IMR-90 (cell line): ENCODE data around the gene ANAPC5. TPM values are rescaled to one million over a fixed set of nuclear protein-coding genes. Genes with fewer than 3 reads are reported as not detected.
"Not testable (repeated sequence)": the region's sequence is repeated elsewhere in the genome, so short reads cannot be mapped to it uniquely, and the experiment has no call there.

Experiments used
- ATAC-seq: fragments of 200-7000 bp; cut with Tn5 transposase; 2 replicates; pipeline ENCODE4 v1.9.1; 2020; ENCODE audit warnings: low read depth, mild to moderate bottlenecking, moderate library complexity
- BruUV-seq: library from RNA; stranded (reverse); fragments of 400-500 nt; replicated peaks from 2 replicates; lab custom pipeline; 2021; lab: Mats Ljungman, UMichigan
- CTCF ChIA-PET: fragments of 300-600 bp; formaldehyde crosslinking; extraction: SDS; loops from one replicate; lab custom pipeline; 2021; ENCODE audit warnings: antibody characterized with exemption; lab: Yijun Ruan, JAX
- POLR2A ChIA-PET: fragments of 300-600 bp; sonication (Branson Sonifier 250); formaldehyde crosslinking; loops from one replicate; lab custom pipeline; 2022; ENCODE audit warnings: antibody characterized with exemption; ENCODE audit not compliant: unreplicated experiment; lab: Charles Lee
- DNase-seq: peaks from one replicate; pipeline ENCODE4 v3.0.0; 2013
- H2AFZ ChIP-seq: replicated peaks from 2 replicates; pipeline ENCODE3; 2013; ENCODE audit warnings: low read length, mild to moderate bottlenecking; ENCODE audit not compliant: poor library complexity
- H2AK5ac ChIP-seq: 2 replicates; pipeline ENCODE4 v1.6.1; 2013; ENCODE audit warnings: low read depth, low read length, inconsistent platforms
- H2AK9ac ChIP-seq: replicated peaks from 2 replicates; pipeline ENCODE3; 2013; ENCODE audit warnings: mild to moderate bottlenecking, low read depth, low read length, moderate library complexity; ENCODE audit not compliant: poor library complexity
- H2BK120ac ChIP-seq: 2 replicates; pipeline ENCODE4 v1.6.1; 2013; ENCODE audit warnings: low read depth, low read length, inconsistent platforms
- H2BK15ac ChIP-seq: 3 replicates; pipeline ENCODE4 v1.6.1; 2013; ENCODE audit warnings: low read depth, low read length, inconsistent platforms
- H2BK20ac ChIP-seq: 2 replicates; pipeline ENCODE4 v1.6.1; 2013; ENCODE audit warnings: low read depth, mild to moderate bottlenecking, inconsistent platforms, low read length, moderate library complexity
- H2BK5ac ChIP-seq: 2 replicates; pipeline ENCODE4 v1.6.1; 2013; ENCODE audit warnings: mild to moderate bottlenecking, low read depth, low read length, inconsistent platforms; ENCODE audit not compliant: poor library complexity, severe bottlenecking
- H3K14ac ChIP-seq: replicated peaks from 2 replicates; pipeline ENCODE4 v1.6.1; 2013; ENCODE audit warnings: low read depth, low read length, inconsistent platforms
- H3K18ac ChIP-seq: 2 replicates; pipeline ENCODE4 v1.6.1; 2013; ENCODE audit warnings: low read depth, low read length, control low read depth
- H3K23ac ChIP-seq: 2 replicates; pipeline ENCODE4 v1.6.1; 2013; ENCODE audit warnings: low read depth, low read length, inconsistent platforms
- H3K27ac ChIP-seq: 2 replicates; pipeline ENCODE4 v1.5.1; 2013; ENCODE audit warnings: mild to moderate bottlenecking, control low read depth, low read length; ENCODE audit not compliant: insufficient read depth
- H3K27me3 ChIP-seq: 2 replicates; pipeline ENCODE4 v1.6.1; 2013; ENCODE audit warnings: low read length; ENCODE audit not compliant: control insufficient read depth, insufficient read depth
- H3K36me3 ChIP-seq: 2 replicates; pipeline ENCODE4 v1.6.1; 2013; ENCODE audit warnings: low read length, mixed read lengths; ENCODE audit not compliant: control insufficient read depth, insufficient read depth
- H3K4ac ChIP-seq: 2 replicates; pipeline ENCODE4 v1.6.1; 2013; ENCODE audit warnings: low read depth, low read length, inconsistent platforms
- H3K4me1 ChIP-seq: 2 replicates; pipeline ENCODE4 v1.6.1; 2013; ENCODE audit warnings: low read length, mixed read lengths; ENCODE audit not compliant: control insufficient read depth, insufficient read depth
- H3K4me2 ChIP-seq: 2 replicates; pipeline ENCODE4 v1.6.1; 2013; ENCODE audit warnings: low read depth, mild to moderate bottlenecking, control low read depth, low read length, moderate library complexity
- H3K4me3 ChIP-seq: 2 replicates; pipeline ENCODE4 v1.5.1; 2013; ENCODE audit warnings: low read depth, mild to moderate bottlenecking, control low read depth, low read length, moderate library complexity; ENCODE audit not compliant: insufficient read depth
- H3K56ac ChIP-seq: 2 replicates; pipeline ENCODE4 v1.6.1; 2013; ENCODE audit warnings: low read length, inconsistent platforms; ENCODE audit not compliant: insufficient read depth; ENCODE audit errors: extremely low read depth
- H3K79me1 ChIP-seq, 2 experiments: 2 replicates each; pipeline ENCODE4 v1.6.1; 2013; ENCODE audit warnings: low read length in 2 of 2, inconsistent platforms in 1 of 2, low read depth in 1 of 2
- H3K9ac ChIP-seq: 2 replicates; pipeline ENCODE4 v1.6.1; 2013; ENCODE audit warnings: low read depth, low read length, control low read depth
- H3K9me1 ChIP-seq: 2 replicates; pipeline ENCODE4 v1.6.1; 2013; ENCODE audit warnings: low read length, inconsistent platforms; ENCODE audit not compliant: insufficient read depth
- H3K9me3 ChIP-seq: 2 replicates; pipeline ENCODE4 v1.6.1; 2013; ENCODE audit warnings: low read length; ENCODE audit not compliant: control insufficient read depth, insufficient read depth
- H4K20me1 ChIP-seq: 2 replicates; pipeline ENCODE4 v1.6.1; 2013; ENCODE audit warnings: low read length, inconsistent platforms; ENCODE audit not compliant: insufficient read depth
- H4K5ac ChIP-seq: 2 replicates; pipeline ENCODE4 v1.6.1; 2013; ENCODE audit warnings: mild to moderate bottlenecking, low read depth, low read length, control low read depth
- H4K8ac ChIP-seq, 2 experiments: 2 replicates each; pipeline ENCODE4 v1.6.1; 2013; ENCODE audit warnings: low read depth in 2 of 2, low read length in 2 of 2, control low read depth in 1 of 2, inconsistent platforms in 1 of 2
- H4K91ac ChIP-seq: 2 replicates; pipeline ENCODE4 v1.6.1; 2013; ENCODE audit warnings: low read depth, low read length, inconsistent platforms; ENCODE audit not compliant: insufficient read depth
- WGBS, 2 experiments: methylation state at CpG; one replicate each; pipeline versions ENCODE4 v1.1.5 to v1.1.7; 2013; ENCODE audit warnings: missing lambda C conversion rate in 2 of 2; ENCODE audit not compliant: insufficient read length in 1 of 2; ENCODE audit errors: extremely low coverage in 2 of 2; 5-methylcytosine and 5-hydroxymethylcytosine counted together
- dilution Hi-C: fragments of 300-500 bp; cut with HindIII; formaldehyde crosslinking; loops from one replicate; pipeline ENCODE4 v1.14.3; 2018; ENCODE audit warnings: low sequenced_read_pairs; ENCODE audit not compliant: unreplicated experiment
- in situ Hi-C: fragments of 300-500 bp; cut with MboI; formaldehyde crosslinking; loops from 3 replicates; pipeline ENCODE4 v1.14.3; 2019; ENCODE audit warnings: low sequenced_read_pairs, inconsistent platforms, mixed read lengths
- intact Hi-C: fragments of 100-400 bp; cut with micrococcal nuclease; formaldehyde crosslinking; loops from 2 replicates; pipeline ENCODE4 v1.10.0; 2022
- polyA plus RNA-seq, 3 experiments: library from polyadenylated mRNA; depleted of rRNA; stranded (reverse); fragments of >200 nt; gene quantifications; 2 replicates each; pipeline ENCODE4 v1.2.3, GENCODE V29; 2012; ENCODE audit warnings: low replicate concordance in 1 of 3
- total RNA-seq: library from RNA; depleted of rRNA; stranded (reverse); fragments of >200 nt; gene quantifications from 2 replicates; pipeline ENCODE4 v1.2.3, GENCODE V29; 2012

Gene ANAPC5
- total and polyA plus RNA-seq, 2 of the 4 experiments (the other 2 are of a cell fraction), result 157 to 211 TPM

DNA sequence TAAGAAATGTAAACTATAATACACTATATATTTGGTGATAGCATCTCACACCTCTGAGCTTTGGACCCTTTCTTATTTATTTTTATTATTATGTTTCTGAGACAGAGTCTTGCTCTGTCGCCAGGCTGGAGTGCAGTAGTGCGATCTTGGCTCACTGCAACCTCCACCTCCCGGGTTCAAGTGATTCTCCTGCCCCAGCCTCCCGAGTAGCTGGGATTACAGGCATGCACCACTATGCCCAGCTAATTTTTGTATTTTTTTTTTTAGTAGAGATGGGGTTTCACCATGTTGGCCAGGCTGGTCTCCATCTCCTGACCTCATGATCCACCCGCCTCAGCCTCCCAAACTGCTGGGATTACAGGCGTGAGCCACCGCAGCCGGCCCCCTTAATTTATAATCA, 44.8 kb downstream of the ANAPC5 start:
- H4K5ac ChIP-seq, H3K18ac ChIP-seq, in situ Hi-C loops, H2AFZ ChIP-seq, H4K91ac ChIP-seq, H4K20me1 ChIP-seq, H2BK15ac ChIP-seq, intact Hi-C loops, POLR2A ChIA-PET, H3K27me3 ChIP-seq, H3K56ac ChIP-seq, BruUV-seq, H3K9ac ChIP-seq, H4K8ac ChIP-seq, H3K9me3 ChIP-seq, H3K4me2 ChIP-seq, H3K9me1 ChIP-seq, H2BK5ac ChIP-seq, H3K4me3 ChIP-seq, H2AK9ac ChIP-seq, H3K4ac ChIP-seq, H2BK20ac ChIP-seq, H2AK5ac ChIP-seq, DNase-seq, H3K4me1 ChIP-seq, dilution Hi-C loops, ATAC-seq, H3K14ac ChIP-seq, H3K23ac ChIP-seq, H2BK120ac ChIP-seq, H3K27ac ChIP-seq: not testable (repeated sequence)
- CTCF ChIA-PET, result interaction anchor here (1.1 kb wide), 1 partner anchor 135 kb away, joined by 4 read pairs; no protein-coding TSS in a partner anchor
- no CpG with 5 or more reads among the region's 8 CpGs for WGBS, 2 experiments
- Histone ChIP-seq H3K36me3 (peaks cover 17% of the 10 kb centered on the region), H3K79me1 (peaks cover 3 to 13% of the 10 kb centered on the region in 2 experiments; a peak in 3 of 4 replicates)
